ENCODE data around the gene XRCC2.

XRCC2 gene

GRCh38 chr7:152615031-152615741 is 60.8 kb downstream of the XRCC2 start:
- no peak for DNase-seq (ENCODE audit: low spot score)

DNA sequence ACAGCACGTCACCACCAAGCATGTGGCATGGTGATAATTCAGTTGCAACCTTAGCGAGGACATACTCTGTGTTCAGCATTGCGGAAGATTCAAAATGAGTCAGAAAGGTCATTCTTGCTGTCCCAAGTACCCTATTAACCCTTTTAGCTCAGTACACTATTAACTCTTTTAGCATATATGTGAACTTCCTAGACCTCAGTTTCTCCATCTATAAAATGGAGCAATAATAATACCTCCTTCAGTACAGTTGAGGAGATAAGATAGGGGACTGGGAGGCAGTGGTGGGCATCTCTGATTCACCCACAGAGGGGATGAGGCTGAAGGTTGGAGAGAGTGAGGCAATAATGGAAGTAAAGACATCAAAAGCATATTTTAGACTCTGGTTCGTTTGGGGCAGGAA is 67.3 kb downstream of the XRCC2 start:
- no peak for DNase-seq (ENCODE audit: low spot score)

GRCh38 chr7:152608208-152608607 is 67.7 kb downstream of the XRCC2 start:
- DNase-seq (ENCODE audit: low spot score) = no peak

DNA sequence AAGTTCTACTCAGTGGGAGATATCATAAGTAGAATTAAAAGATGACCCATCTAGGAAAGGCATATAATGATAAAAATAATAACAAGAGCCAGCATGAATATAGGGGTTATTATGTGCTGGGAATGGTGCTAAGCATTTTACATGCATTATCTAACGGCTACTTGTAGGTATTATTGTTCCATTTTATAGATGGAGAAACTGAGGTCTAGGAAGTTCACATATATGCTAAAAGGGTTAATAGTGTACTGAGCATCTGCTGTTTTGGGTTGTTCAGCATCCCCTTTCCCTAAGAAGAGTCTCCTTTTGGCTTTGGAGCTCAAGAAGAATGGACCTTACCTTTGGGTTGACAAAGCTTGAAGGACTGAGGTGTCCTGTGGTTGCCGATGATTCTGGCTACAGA is 68.9 kb downstream of the XRCC2 start:
- DNase-seq (ENCODE audit: low spot score) = no peak

GRCh38 chr7:152602962-152603361 is 73.0 kb downstream of the XRCC2 start:
- DNase-seq (ENCODE audit: low spot score) = no peak

DNA sequence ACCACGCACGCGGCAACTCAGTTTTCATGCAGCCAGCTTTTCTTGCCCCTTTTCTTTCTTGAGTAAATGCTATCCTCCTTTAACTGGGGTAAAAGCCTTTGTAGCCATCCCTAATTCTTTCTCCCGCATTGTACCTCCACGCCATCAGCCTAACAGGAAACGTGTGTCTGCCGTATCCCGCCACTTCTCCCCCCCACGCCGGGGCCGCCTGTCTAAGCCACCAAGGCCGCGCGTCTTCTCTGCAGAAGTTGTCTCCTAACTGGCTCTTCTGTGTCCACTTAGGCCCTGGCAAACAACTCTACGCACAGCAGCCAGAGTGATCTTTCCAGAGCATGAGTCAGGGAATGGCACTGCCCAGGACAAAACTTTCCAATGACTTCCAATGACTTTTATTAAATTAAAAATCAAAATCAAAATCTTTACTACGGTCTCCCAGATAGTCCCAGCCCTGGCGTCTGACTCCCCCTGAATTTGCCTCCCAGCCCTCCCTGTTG is 74.6 kb downstream of the XRCC2 start:
- DNase-seq (ENCODE audit: low spot score) = peak; percentile 47

DNA sequence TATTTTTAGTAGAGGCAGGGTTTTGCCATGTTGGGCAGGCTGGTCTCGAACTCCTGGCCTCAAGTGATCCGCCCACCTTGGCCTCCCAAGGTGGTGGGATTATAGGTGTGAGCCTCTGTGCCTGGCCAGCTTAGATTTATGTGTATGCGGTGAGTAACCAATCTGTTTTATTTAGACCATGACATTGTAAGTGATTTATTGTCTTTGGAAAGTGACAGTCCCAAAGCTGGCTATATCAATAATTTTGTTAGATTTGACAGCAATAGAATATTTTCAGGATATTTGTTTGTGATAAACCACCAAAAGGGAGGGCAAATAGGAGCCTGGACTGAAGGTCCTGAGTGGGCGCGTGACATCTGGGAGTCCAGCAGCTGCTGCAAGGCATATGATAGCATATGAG is 75.7 kb downstream of the XRCC2 start:
- DNase-seq (ENCODE audit: low spot score) = no peak

DNA sequence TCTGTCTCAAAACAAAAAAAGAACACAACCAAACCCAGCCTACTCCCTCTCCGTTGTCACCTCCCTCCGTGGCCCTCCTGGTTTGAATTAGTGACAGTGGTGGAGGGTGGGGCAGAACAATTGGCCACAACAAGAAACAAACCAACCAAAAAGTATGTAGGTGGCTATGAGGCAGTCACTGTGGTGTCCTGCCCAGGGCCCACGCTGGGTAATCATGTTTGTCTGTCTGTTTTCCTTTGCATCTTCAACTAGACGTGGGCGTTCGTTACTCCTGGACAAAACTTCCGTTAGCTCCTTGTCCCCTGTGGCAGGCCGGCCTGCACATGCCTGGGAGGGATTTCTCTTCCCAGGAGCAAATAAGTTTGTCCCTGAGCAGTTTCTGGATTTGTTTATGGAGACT is 78.4 kb downstream of the XRCC2 start:
- DNase-seq (ENCODE audit: low spot score) = peak; percentile 70

GRCh38 chr7:152596824-152597223 is 79.1 kb downstream of the XRCC2 start:
- no peak for DNase-seq (ENCODE audit: low spot score)
